H1 (cell line): ENCODE measurements around the gene POLR2F. TPM values are rescaled to one million over a fixed set of nuclear protein-coding genes. Genes with fewer than 3 reads are reported as not detected.

Experiments used
- EZH2 ChIP-seq: fragments of 200-600 bp; sonication (generic); IDR thresholded peaks from 2 replicates; pipeline ENCODE4 v1.7.1; 2012; ENCODE audit warnings: low read depth, mild to moderate bottlenecking, moderate library complexity, low read length, inconsistent platforms; ENCODE audit not compliant: severe bottlenecking
- FOSL1 ChIP-seq: IDR thresholded peaks from 2 replicates; pipeline ENCODE4 v1.6.1; 2011; ENCODE audit warnings: mild to moderate bottlenecking, low read depth, low read length, moderate library complexity; ENCODE audit not compliant: insufficient read depth
- HDAC6 ChIP-seq: IDR thresholded peaks from one replicate; pipeline ENCODE4 v1.7.1; 2012; ENCODE audit warnings: low read depth, mild to moderate bottlenecking, inconsistent platforms, low read length, moderate library complexity
- JUND ChIP-seq: IDR thresholded peaks from 2 replicates; pipeline ENCODE4 v1.6.1; 2011; ENCODE audit warnings: mild to moderate bottlenecking, improper control_type of control experiment, low read length
- KDM4A ChIP-seq: IDR thresholded peaks from one replicate; pipeline ENCODE4 v1.7.1; 2012; ENCODE audit warnings: low read depth, mild to moderate bottlenecking, moderate library complexity, low read length, inconsistent platforms; ENCODE audit not compliant: severe bottlenecking
- SAP30 ChIP-seq: fragments of 300-600 bp; sonication (generic); IDR thresholded peaks from 2 replicates; pipeline ENCODE4 v1.7.1; 2012; ENCODE audit warnings: low read length, moderate library complexity, mild to moderate bottlenecking, inconsistent platforms; ENCODE audit not compliant: insufficient read depth, insufficient replicate concordance
- SP4 ChIP-seq: IDR thresholded peaks from 2 replicates; pipeline ENCODE4 v1.6.1; 2012; ENCODE audit warnings: low read length, inconsistent platforms
- SRF ChIP-seq: IDR thresholded peaks from 2 replicates; pipeline ENCODE4 v1.6.1; 2011; ENCODE audit warnings: mild to moderate bottlenecking, low read depth, low read length, moderate library complexity
- polyA plus RNA-seq, 7 experiments: library from polyadenylated mRNA; depleted of rRNA in 3 of 7; stranded (reverse) in 5 of 7; unstranded in 2 of 7; fragments of >200 nt in 5 of 7; fragments of 200-250 nt in 2 of 7; gene quantifications; 1 replicate in 5 of 7; 2 replicates in 1 of 7; 4 replicates in 1 of 7; pipeline versions ENCODE4 v1.2.1 to v1.2.3, GENCODE V29; 2011 to 2013; ENCODE audit warnings: missing spikeins in 2 of 7, mixed read lengths in 2 of 7
- total RNA-seq: library from RNA; stranded (reverse); fragmentation: NEBNext Ultra II Directional; extraction: Animal tissue kit (Norgen Biotek cat#: 25700); gene quantifications from 2 replicates; pipeline ENCODE4 v1.2.1, GENCODE V29; 2021
- TF ChIP-seq, protein P1 (sequence below): IDR thresholded peaks from 2 replicates; pipeline ENCODE4 v1.6.1; 2011; ENCODE audit warnings: low read depth, mild to moderate bottlenecking, low read length; ENCODE audit not compliant: insufficient read depth

POLR2F gene
- total and polyA plus RNA-seq, 2 of the 8 experiments (the other 6 are each of a cell fraction or from before 2014, with no cell fraction given), result 150 to 176 TPM

GRCh38 chr22:37994982-37995381 is 41.5 kb downstream of the POLR2F start (continued):
- TF ChIP-seq KDM4A (no peak), HDAC6 (no peak), FOSL1 (no peak), SP4 (no peak), SRF (no peak), EZH2 (no peak), JUND (no peak), SAP30 (no peak)
- TF ChIP-seq, protein P1, sequence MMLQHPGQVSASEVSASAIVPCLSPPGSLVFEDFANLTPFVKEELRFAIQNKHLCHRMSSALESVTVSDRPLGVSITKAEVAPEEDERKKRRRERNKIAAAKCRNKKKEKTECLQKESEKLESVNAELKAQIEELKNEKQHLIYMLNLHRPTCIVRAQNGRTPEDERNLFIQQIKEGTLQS, result no peak
